Testis (tissue), 2 donors: ENCODE data around the gene IQCN.

Experiments
- CTCF ChIP-seq, 3 experiments: fragments of 450-650 bp in 2 of 3; fragments of 200-600 bp in 1 of 3; sonication (generic) in 1 of 3; IDR thresholded peaks; one replicate each; pipeline ENCODE4 v1.5.1; 2016 to 2019; ENCODE audit warnings: antibody characterized with exemption in 3 of 3, mild to moderate bottlenecking in 2 of 3, moderate library complexity in 1 of 3
- POLR2A ChIP-seq: fragments of 450-650 bp; IDR thresholded peaks from one replicate; pipeline ENCODE4 v1.6.1; 2017; ENCODE audit warnings: antibody characterized with exemption, mild to moderate bottlenecking, moderate library complexity

- no peak for TF ChIP-seq CTCF (IDR thresholded peaks at IDR 0.05)
- TF ChIP-seq POLR2A, result no peak
Observed at GRCh38 chr19:18219911-18220631, 54.2 kb downstream of the IQCN start.
